BJ (cell line): ENCODE measurements around the gene MVB12B. TPM values are rescaled to one million over a fixed set of nuclear protein-coding genes. Genes with fewer than 3 reads are reported as not detected.

ENCODE experiments used
- CTCF ChIA-PET: fragments of 350-600 bp; formaldehyde crosslinking; extraction: SDS; loops from one replicate; lab custom pipeline; 2021; ENCODE audit warnings: antibody characterized with exemption, inconsistent platforms; lab: Yijun Ruan, JAX
- POLR2A ChIA-PET: fragments of 300-600 bp; sonication (Branson Sonifier 250); formaldehyde crosslinking; extraction: SDS; loops from one replicate; lab custom pipeline; 2021; ENCODE audit warnings: antibody characterized with exemption; lab: Charles Lee
- DNase-seq: peaks from one replicate; pipeline ENCODE4 v3.0.0-alpha.2; 2011; ENCODE audit warnings: low read depth
- H3K27me3 ChIP-seq: 2 replicates; pipeline ENCODE4 v1.6.0; 2011; ENCODE audit warnings: low read length; ENCODE audit not compliant: control insufficient read depth, insufficient read depth
- H3K36me3 ChIP-seq: 2 replicates; pipeline ENCODE4 v1.5.1; 2011; ENCODE audit warnings: low read length; ENCODE audit not compliant: control insufficient read depth, insufficient read depth
- H3K4me3 ChIP-seq: 2 replicates; pipeline ENCODE4 v1.5.1; 2011; ENCODE audit warnings: low read depth, mild to moderate bottlenecking, control low read depth, low read length
- CTCF ChIP-seq: IDR thresholded peaks from 2 replicates; pipeline ENCODE4 v1.5.1; 2011; ENCODE audit warnings: low read depth, mild to moderate bottlenecking, control low read depth, inconsistent platforms, low read length, moderate library complexity; ENCODE audit not compliant: insufficient read depth
- polyA plus RNA-seq: library from polyadenylated mRNA; depleted of rRNA; stranded (reverse); fragments of >200 nt; gene quantifications from 2 replicates; pipeline ENCODE4 v1.2.3, GENCODE V29; 2011

Gene MVB12B
- polyA plus RNA-seq, 1 experiment: 2.7 TPM

DNA sequence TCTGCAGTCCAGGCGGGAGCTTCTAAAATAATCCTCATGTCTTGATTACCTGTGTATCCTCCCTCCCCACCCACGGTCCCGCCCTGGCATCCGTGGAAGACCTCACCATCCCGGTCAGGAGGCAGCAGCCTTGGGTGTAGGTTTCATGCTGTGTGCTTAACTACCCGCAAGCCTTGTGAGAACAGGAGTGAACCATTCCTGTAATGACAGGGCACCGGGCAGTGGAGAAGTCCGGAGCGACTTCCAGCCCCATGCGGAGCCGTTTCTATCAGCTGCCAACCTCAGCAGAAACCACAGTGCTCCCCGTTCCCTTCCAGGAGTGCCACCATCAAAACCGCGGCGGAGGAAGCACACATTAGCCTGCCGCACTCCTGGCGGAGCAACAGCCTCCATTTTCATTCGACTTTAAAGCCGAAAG, 163.6 kb downstream of the MVB12B start:
- CTCF ChIA-PET: interaction anchor here (0.9 to 4.0 kb wide), 25 partner anchors 8 to 1082 kb away, joined by 3 to 44 read pairs (median 8); partner anchors contain the start of gene MVB12B
- no peak overlapping the region for H3K4me3 ChIP-seq
- POLR2A ChIA-PET: no interaction called here
- TF ChIP-seq CTCF: no peak
- no peak for DNase-seq
- H3K36me3 ChIP-seq: no peaks in the 10 kb centered on the region; the same call in 1 of the 2 replicates
- H3K27me3 ChIP-seq: no peaks in the 10 kb centered on the region

- DNase-seq: no peak
- POLR2A ChIA-PET: no interaction called here
- Histone ChIP-seq H3K4me3 (no peak overlapping the region), H3K27me3 (no peaks in the 10 kb centered on the region), H3K36me3 (no peaks in the 10 kb centered on the region; the same call in 1 of the 2 replicates)
- TF ChIP-seq CTCF: peak; percentile 89
- CTCF ChIA-PET: interaction anchor here (0.6 to 4.0 kb wide), 56 partner anchors 9 to 1505 kb away, joined by 3 to 44 read pairs (median 4); partner anchors contain the start of genes MVB12B and ZBTB43
These were observed 164.4 kb downstream of the MVB12B start for GRCh38 chr9:126490871-126491567.

DNA sequence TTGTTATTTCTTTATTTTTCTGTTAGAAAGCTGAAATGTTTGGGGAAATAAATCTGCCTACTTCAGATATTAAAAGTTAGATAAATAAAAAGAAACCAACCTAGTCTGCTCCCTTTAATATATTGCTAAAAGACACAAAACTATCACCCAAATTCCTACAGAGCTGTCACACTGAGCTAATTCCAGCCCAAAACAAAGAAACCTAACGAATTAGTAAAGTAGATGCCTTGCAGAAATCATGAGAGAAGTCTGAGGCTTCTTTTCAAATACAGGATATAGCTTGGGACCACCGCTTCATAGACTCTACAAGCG, 164.9 kb downstream of the MVB12B start:
- TF ChIP-seq CTCF: no peak
- Histone ChIP-seq H3K36me3 (no peaks in the 10 kb centered on the region; the same call in 1 of the 2 replicates), H3K27me3 (no peaks in the 10 kb centered on the region), H3K4me3 (no peak overlapping the region)
- ChIA-PET POLR2A (no interaction called here), CTCF (interaction anchor here (0.6 to 4.0 kb wide), 49 partner anchors 9 to 1505 kb away, joined by 3 to 44 read pairs (median 4); no protein-coding TSS in a partner anchor)
- DNase-seq: no peak

- DNase-seq: no peak
- Histone ChIP-seq H3K27me3 (no peaks in the 10 kb centered on the region), H3K4me3 (no peak overlapping the region), H3K36me3 (no peaks in the 10 kb centered on the region; the same call in 1 of the 2 replicates)
- ChIA-PET CTCF (interaction anchor here (0.6 to 4.0 kb wide), 43 partner anchors 9 to 1506 kb away, joined by 3 to 44 read pairs (median 4); no protein-coding TSS in a partner anchor), POLR2A (no interaction called here)
- TF ChIP-seq CTCF: no peak
These were observed 165.3 kb downstream of the MVB12B start for GRCh38 chr9:126491949-126492348.

GRCh38 chr9:126494264-126494663, 167.6 kb downstream of the MVB12B start:
- no peak overlapping the region for H3K4me3 ChIP-seq
- no peak for TF ChIP-seq CTCF
- peaks cover 2% of the 10 kb centered on the region; the same call in 1 of the 2 replicates for H3K36me3 ChIP-seq
- CTCF ChIA-PET: no interaction called here
- POLR2A ChIA-PET: no interaction called here
- no peak for DNase-seq
- H3K27me3 ChIP-seq: no peaks in the 10 kb centered on the region
